GM18519 (cell line): Measurements from ENCODE around the gene LRRC27.

Experiments used
- ATAC-seq: cut with Tn5 transposase; IDR thresholded peaks from one replicate; pipeline ENCODE4 v1.9.1; 2021; ENCODE audit warnings: mild to moderate bottlenecking, moderate library complexity; ENCODE audit not compliant: unreplicated experiment, low FRiP score

LRRC27 gene

GRCh38 chr10:132353456-132354355 is 21.7 kb downstream of the LRRC27 start:
- no peak for ATAC-seq

- no peak for ATAC-seq
These were observed 22.5 kb downstream of the LRRC27 start for GRCh38 chr10:132354356-132355094.

GRCh38 chr10:132355297-132355696 is 23.3 kb downstream of the LRRC27 start:
- no peak for ATAC-seq

- no peak for ATAC-seq
These were observed 23.8 kb downstream of the LRRC27 start for GRCh38 chr10:132355754-132356153.

GRCh38 chr10:132356621-132357195 is 24.7 kb downstream of the LRRC27 start:
- no peak for ATAC-seq

- ATAC-seq = no peak
These were observed 25.5 kb downstream of the LRRC27 start for GRCh38 chr10:132357286-132358058.

- ATAC-seq = no peak
These were observed 27.5 kb downstream of the LRRC27 start for GRCh38 chr10:132359305-132360040.

- ATAC-seq = no peak
These were observed 28.9 kb downstream of the LRRC27 start for GRCh38 chr10:132360766-132361447.

- ATAC-seq = no peak
These were observed 29.6 kb downstream of the LRRC27 start for GRCh38 chr10:132361581-132362101.

- ATAC-seq = no peak
These were observed 30.2 kb downstream of the LRRC27 start for GRCh38 chr10:132362151-132362611.

GRCh38 chr10:132363376-132363775 is 31.4 kb downstream of the LRRC27 start:
- no peak for ATAC-seq

GRCh38 chr10:132363921-132364593 is 32.1 kb downstream of the LRRC27 start:
- no peak for ATAC-seq

- ATAC-seq = no peak
These were observed 32.6 kb downstream of the LRRC27 start for GRCh38 chr10:132364594-132364970.

GRCh38 chr10:132365102-132365501 is 33.1 kb downstream of the LRRC27 start:
- ATAC-seq = no peak

GRCh38 chr10:132366006-132366405 is 34.0 kb downstream of the LRRC27 start:
- no peak for ATAC-seq

- no peak for ATAC-seq
These were observed 34.5 kb downstream of the LRRC27 start for GRCh38 chr10:132366499-132366898.

- no peak for ATAC-seq
These were observed 36.4 kb downstream of the LRRC27 start for GRCh38 chr10:132368391-132368790.

GRCh38 chr10:132368881-132369635 is 37.1 kb downstream of the LRRC27 start:
- no peak for ATAC-seq
